ENCODE results near the gene KLC4.
"Not testable (repeated sequence)": the region's sequence is repeated elsewhere in the genome, so short reads cannot be mapped to it uniquely, and the experiment has no call there.

The KLC4 gene

DNA sequence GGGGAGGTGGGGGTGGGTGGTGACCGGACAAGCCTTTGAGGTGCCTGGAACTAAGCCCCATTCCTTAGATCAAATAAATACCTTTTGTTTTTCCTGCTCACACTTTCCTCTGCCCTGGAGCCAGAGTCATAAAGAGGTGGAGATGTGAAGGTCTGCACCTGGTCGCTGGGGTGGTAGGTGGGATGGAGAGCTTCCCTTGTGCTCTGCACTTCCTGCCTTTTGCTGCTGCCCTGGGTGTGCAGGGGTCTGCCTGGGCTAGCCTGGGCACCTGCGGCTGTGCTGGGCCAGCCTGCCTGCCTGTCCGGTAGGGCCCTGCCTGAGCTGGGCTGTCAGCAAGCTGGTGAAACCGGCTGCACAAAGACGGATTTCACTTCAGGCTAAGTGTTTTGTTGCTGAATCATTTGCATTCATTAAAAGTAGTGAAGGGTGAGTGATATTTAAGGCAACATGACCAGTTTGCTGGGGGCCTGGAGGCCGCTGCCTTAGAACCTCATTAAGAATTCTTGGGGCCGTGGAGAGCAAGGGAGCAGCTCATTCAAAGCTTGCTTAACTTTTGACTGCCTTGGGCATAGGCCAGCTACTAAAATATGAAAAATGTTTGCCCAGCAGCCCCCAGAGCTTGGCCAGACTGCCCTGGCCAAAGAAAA lies 37.1 kb downstream of the KLC4 start:
- no peak for DNase-seq

DNA sequence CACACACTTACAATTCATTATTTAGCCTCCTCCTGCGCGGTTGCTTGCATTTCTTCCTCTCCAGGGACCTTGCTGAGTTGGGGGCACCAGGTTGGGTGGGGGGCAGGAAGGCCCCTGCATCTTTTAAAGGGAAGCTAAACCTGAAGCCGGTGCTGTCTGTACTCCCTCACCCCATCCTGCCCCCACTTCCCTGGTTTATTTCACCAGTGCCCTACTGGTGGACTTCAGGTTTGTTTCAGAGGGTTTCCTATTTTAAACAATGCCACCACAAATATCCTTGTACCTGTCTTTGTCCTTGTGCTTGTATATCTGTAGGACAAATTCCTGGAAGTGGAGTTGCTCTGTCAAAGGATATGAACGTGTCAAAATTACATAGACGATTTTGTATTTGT lies 37.7 kb downstream of the KLC4 start:
- no peak for DNase-seq

DNA sequence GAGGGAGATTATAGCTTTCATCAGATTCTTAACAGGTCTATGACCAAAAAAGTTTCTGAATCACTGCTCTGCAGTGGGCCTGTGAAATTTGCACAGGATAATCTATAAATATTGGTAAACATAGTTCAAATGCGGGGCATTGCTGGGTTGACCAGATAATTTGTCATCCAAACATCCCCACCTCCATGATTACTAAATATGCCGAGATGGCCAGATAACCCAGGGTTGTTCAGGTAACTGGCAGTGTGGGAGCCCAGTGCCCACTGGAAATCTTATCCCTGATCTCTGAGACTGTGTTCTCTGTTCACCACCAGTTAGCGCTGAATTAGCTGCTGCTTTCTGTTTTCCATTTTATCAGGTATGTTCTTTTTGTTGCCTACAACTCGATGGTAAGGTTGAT lies 38.1 kb downstream of the KLC4 start:
- DNase-seq: no peak

DNA sequence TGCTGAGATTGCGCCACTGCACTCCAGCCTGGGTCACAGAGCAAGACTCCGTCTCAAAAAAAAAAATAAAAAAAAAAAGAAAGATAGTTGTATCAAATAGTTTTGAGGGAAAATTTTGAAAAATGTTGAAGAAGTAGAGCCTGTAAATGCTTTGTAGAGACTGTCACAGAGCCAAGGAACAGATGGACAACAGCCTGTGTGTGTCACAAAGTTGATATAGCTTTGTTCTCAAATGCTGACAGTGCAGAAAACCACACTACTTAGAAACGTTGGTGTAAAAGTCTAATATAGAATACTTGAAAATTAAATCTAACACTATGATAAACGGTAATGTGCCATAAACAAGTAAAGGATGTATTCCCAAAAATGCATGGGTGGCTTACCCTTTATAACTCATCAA lies 42.1 kb downstream of the KLC4 start:
- no peak for DNase-seq

DNA sequence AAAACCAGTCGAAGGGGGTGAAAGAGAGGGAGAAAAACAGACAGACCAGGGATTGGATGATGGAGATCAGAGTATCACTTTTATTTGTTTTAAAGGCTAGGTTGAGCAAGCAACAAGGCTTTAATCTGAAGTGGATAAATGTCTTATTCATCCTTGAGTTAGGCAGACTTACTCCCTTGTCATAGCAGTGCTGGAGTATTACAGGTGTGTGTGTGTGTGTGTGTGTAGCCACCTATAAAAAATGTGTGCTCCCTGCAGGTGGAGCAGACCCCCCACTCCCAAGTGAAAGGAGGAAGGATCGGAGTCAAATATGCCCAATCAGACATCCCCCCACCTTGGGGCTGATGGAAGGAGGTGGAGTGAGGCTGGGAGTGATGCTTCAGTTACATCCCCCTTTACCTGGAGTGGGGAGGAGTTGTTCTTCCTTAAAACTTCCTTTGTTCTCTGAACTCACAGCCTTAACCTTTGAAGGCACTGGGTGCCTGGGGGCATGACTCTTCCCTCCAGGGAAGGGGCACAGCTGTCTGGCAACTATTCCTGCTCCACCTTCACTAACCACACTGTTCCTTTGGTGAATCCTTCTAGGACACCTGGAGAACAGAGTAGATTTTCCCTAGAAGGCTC lies 43.9 kb downstream of the KLC4 start:
- DNase-seq: no peak

DNA sequence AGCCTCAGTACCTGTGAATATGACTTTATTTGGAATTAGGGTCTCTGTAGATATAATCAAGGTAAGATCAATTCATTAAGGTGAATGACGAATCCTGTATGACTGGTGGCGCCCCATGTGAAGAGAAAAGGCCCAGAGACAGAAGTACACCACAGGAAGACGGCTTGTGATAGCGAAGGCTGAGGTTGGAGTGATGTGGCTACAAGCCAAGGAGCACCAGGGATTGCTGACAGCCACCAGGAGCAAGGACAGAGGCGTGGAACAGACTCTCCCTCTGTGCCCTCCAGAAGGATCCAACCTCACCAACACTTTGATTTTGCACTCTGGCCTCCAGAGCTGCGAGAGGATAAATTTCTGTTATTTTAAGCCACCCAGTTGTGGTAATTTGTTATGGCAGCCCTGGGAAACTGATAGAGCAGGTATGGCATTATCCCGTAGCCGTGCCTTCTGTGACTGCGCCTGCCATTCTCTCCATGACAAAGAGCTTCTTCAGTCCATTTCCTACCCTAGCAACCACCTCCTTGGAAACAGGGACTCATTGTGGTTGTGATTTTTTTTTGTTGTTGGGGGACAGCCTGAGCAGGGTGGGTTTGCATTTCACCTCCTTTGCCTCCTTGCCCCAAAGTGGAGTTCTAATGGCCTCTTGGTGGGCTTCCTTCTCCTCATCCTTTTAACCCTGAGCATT lies 46.2 kb downstream of the KLC4 start:
- DNase-seq: no peak

DNA sequence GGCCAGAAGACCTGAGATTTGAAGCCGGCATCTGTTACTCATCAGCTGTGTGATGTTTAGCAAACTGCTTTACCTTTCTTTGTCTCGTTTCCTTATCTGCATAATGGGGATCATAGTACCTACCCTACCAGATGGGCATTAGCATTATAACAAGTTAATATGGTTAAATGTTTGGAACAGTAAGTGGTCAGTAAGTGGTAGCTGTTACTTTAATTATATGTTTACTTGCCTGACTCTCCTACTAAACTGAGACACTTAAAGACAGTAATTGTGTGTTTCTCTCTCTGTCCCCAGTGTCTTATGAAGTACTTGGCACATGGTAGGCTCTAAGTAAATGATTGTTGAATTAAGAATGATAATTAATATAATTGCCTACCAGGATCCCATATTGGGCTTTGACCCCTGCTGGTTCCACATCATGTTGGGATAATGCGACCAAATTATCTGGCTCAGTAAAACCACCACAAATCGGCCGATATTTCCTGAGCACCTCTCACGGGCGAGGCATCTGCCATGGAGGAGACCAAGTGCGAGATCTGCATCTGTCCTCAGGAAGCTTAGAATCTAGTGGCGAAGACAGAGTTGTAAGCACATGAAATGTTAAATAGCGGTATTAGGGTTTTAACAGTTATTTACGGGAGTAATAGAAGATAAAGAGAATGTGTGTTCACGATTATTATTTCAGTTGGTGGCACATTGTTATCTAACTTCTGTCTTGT lies 48.1 kb downstream of the KLC4 start:
- DNase-seq: no peak

DNA sequence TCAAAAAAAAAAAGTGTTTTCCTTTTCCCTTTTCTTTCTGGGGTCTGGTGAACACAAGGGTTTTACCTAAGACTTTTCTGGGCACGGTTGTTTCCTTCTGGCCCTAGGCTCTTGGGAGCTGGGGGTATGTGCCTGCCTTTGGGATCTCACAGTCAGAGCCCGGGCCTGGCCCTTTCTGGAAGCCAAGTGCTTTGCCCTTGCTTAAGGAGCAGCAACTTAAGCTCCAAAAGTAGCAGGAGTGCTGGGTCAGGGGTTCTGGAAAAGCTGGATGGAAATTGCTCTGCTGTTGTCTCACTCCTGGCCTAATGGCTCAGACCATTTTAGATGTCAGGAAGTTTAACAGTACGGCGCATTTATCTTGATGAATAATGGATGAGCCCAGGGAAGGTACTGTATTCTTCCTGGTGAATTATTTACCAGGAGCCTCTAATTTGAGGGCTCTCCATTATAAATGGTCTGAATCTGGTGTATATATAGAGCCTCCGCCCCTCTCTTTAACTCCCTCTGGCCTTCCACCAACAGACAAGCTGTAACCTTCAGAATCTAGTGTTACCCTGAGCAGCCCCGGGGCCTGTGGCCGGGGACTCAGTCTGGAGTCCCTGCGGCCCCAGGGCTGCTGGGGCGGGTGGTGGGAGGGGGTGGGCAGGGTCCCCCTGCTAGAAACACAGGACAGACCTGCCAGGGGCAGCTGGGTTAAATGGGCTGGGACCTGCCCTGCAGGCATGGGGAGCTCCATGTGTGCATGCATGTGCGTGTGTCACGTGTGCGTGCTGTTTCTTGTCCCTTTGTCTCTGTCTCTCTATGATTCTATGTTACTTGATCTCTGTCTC lies 54.2 kb downstream of the KLC4 start:
- DNase-seq: no peak

DNA sequence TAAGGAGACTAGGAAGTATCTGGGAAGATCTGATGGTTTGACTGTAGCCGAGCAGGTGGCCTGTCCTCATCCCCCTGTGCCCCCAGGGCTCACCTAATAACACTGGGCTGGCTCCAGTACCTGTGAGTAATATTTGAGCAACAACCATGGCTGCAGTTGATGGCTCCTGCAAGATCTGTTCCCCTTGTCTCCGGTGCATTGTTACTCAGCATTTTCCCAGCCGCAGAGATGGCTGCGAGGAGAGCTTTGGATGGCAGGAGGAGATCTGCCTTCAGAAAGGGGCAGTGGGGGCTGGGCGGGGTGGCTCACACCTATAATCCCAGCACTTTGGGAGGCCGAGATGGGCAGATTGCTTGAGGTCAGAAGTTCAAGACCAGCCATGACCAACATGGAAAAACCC lies 55.9 kb downstream of the KLC4 start:
- no peak for DNase-seq

DNA sequence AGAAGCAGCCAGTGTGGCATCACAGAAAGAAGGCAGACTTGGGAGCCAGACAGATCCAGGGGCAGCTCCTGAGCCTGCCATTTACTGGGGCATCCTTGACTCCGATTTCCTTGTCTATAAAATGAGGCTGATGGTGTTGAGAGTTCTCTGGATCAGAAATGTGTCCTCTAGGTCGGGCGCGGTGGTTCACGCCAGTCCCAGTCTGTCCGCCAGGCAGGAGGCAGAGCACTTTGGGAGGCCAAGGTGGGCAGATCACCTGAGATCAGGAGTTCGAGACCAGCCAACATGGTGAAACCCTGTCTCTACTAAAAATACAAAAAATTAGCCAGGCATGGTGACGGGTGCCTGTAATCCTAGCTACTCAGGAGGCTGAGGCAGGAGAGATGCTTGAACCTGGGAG lies 58.0 kb downstream of the KLC4 start:
- DNase-seq: not testable (repeated sequence)

DNA sequence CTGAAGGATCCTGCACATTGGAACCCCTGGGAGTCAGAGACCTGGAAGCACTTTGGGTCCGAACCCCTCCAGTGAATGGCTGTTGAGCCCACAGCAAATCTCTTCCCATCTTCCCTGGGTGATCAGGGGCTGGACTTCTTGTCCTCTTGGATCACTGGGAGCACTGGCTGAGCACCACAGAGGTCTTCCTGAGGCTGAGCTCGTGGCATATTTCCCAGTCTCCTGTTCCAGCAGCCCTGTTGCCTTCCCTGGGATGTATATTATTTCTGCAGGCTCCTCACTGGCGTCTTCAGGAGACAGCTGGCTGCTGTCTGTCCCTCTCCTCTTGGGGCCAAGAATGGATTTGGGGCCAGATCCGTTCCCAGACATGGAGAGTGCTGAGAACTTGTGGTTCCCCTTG lies 60.1 kb downstream of the KLC4 start:
- no peak for DNase-seq

DNA sequence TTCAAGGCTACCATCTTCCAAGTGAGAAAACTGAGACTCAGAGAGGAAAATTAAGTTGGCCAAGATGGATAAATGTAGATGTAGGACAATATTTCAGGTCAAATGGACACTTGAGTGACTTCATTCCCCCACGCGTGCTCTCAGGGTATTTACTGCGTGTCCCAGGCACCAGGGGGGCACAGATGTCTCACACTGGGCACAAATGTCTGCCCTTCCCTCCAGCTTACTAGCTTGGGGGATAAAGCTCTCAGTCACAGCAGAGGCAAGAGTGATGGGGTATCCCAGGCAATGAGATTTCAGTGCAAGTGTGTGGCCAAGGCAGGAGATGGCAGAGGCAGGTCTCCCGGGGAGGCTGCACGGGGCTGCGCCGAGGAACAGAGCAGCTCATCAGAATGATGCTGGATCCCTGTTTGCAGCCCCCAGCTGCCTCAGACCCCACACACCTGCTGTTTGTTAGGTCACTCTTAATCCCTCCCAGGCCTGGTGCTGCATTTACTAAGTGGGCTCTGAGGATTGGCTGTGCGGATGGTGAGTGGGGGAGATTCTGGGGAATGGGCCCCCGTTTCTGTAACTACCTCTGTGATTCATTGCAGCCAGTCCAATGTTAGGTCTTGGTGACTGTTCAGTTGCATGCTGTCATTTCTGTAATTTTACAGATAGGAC lies 60.8 kb downstream of the KLC4 start:
- no peak for DNase-seq

DNA sequence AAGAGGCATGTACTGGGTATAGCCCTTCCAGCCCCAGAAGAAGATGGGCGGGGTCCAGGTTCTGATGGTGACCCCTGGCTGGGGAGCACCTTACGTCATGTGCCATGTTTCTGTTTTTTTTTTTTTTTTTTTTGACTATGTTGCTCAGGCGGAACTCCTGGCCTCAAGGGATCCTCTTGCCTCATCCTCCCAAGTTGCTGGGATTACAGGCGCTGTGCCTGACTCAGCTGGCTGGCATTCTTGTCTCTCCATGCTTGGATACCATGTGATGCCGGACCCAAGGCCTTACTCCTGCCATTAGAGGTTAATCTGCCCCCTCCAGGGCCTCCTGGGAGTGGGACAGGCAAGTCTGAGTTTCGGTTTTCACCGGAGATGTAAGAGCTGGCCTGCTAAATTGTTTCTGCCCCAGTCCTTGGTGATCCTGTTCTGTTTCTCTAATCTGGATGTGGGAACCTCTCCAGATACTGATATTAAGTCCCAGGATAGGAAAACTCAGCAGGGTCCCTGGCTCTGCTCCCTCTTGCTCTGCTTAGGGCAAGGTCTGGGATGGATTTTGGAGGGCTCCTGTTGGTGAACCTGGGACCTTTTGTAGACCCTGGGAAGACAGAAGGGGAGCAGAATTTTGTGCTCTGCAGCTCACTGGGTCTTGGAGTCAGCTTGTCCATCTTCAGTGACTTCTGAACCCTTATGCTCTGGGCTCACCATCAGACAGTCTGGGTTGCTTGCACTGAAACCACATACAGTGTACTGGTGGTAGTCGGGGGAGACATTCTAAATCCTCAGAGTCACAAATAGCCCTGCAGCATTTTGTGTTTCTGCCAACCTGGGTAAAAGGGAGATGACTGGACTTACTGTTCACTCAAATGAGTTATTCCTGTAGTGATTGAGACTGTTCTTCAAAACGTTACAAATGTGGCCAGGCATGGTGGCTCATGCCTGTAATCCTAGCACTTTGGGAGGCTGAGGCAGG lies 61.8 kb downstream of the KLC4 start:
- no peak for DNase-seq

DNA sequence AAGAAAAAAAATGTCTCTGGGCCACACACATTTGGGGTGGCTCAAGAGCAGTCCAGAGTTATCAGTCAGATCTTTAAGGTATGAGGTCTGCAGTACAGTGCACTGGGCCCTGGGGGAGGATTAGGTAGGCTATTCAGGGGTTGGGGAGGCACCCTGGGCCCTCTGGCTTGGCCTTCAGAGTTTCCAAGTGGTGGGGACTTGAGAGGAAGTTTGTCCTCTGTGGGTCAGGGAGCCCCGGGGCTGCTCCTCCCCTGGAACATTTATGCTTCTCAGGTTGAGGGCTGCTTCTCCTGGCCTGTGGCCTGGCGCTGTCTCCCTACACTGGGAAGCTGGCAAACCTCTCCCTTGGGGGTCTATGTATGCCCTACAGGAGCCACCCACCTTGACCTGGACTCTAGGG lies 62.7 kb downstream of the KLC4 start:
- no peak for DNase-seq

DNA sequence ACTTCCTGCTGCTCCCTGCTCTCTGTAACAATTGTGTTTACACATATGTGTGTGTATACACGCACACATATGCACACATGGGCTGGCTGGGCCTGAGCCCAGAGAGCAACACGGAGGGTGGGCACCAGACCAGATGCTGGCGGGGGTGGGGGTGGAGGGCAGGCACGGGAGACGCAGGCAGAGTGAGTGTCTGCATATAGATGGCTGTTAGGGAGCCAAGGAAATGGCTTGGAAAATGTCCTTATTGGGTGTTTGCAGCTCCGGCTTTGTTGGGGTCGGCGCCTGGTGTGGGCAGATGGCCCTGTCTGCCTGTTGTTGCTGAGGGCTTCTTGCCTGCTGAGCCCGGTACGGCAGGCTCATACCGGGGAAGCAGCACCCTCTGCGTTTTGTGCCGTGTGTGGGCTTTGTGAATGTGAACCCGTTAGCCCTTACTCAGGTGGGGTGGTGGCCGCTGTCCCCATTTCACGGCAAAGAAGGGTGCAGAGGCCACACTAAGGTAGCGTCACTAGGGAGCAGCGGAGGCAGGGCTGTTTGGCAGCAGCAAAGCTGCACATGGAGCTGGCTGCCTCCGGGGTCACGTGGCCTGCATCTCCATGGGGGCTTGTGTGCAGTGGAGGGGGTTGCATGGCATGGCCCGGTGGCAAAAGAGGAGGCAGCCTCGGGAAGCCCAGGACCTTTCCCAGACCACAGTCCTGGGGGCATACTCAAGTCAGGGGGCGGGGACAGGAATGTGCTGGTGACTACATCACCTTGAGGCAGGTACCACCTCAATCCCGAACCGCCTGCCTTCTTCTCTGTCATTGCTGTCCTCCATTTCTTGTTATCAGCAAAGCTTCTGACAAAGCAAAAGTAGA lies 64.3 kb downstream of the KLC4 start:
- no peak for DNase-seq

DNA sequence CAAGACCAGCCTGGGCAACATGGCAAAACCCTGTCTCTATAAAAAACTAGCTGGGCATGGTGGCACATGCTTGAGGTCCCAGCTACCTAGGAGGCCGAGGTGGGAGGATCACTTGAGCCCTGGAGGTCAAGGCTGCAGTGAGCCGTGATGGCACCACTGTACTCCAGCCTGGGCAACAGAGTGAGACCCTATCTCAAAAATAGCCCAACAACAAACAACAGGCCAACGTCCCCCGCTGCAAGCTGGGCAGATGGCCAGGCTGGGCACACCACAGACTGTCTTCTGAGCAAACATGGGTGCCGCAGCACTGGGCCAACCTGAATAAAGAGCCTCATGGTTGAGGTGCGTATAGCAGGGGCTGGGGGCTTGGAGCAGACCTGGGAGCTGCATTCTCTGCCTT lies 65.0 kb downstream of the KLC4 start:
- DNase-seq: no peak
